HG03139 (cell line): Measurements from ENCODE around the gene C16orf87.

Experiments used
- ATAC-seq: cut with Tn5 transposase; IDR thresholded peaks from one replicate; pipeline ENCODE4 v1.9.1; 2021; ENCODE audit not compliant: unreplicated experiment

C16orf87 gene

DNA sequence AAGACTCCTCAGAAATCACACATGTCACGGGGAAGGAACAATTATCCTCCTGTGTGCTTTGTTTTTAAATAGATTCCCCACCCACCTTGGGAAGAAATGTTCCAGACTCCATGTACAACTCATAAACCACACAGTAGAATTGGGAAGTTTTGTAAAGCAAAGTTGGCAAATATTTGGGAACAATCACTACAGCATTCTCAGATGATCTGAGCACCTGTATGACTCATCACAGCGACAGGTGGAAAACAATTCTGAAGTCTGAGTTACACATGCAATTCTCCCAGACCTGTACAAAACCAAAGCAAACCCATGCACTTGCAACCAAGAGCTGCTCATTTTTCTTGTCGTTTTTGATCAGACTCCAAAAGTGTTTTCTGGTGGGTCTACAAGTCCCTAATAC lies 68.4 kb downstream of the C16orf87 start:
- no peak for ATAC-seq

DNA sequence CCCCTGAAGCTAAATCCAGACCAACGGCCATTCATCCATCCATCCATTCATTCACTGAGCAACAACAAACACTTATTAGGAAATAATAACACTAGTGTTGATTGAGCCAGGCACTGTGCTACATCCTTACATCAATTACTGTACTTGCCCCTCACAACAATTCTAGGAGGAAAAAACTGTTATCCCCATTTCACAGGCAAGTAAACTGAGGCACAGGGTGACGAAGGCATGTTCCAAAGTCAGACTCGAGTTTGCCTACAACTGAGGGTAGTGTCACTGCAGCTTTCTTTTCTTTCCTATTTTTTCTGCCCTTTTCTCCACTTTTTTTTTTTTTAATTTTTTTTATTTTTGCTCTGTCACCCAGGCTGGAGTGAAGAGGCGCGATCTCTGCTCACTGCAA lies 71.7 kb downstream of the C16orf87 start:
- ATAC-seq, result no peak

DNA sequence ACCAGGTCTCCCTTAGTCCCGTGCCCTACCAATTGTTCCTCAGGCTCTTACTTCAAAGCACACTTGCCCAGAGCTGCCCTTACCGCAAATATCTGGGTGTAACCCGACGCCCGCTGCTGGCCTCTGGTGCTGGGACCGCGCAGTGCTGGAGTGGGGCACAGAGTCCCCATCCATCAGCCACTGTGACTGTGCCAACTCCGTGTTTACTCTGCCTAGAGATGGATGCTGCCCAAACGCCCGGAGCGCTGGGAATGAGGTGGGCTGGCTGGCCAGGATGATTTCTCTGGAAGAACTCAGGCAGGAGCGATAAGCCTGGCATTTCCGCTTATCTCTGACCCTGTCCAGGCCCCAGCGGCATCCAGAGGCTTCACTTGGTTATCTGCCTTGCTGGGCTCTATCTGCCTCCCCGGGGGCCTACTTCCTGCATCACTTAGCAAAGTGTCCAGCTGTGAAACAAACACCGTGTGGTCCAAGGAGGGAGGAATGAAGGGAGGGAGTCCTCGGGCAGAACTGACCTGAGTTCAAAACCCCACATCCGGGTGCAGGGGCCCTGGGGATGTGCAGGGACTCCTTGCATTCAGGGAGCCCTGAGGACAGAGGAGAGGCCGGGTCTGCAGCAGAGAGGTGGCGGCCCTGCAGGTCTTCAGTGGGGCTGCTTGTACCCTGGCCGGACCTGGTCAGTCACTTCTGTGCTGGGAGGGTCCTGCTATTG lies 73.5 kb downstream of the C16orf87 start:
- ATAC-seq, result no peak

DNA sequence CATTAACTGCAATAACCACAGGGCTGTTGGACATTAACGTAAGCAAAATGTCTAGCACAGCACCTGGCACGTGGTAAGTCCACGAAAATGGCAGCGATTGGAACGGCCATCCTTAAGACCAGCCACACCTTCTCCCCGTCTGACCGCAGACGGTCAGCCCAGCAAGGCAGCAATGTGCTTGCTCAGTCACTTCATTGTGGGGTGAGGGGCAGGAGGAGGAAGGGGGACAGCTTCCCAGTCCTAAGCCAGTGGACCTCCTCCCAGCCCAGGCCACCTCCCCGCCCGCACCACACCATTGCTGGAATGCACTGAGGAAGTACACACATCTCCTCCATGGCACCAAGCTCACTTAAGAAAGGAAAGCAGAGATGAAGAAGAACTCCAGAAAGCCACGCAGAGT lies 74.2 kb downstream of the C16orf87 start:
- ATAC-seq, result no peak

DNA sequence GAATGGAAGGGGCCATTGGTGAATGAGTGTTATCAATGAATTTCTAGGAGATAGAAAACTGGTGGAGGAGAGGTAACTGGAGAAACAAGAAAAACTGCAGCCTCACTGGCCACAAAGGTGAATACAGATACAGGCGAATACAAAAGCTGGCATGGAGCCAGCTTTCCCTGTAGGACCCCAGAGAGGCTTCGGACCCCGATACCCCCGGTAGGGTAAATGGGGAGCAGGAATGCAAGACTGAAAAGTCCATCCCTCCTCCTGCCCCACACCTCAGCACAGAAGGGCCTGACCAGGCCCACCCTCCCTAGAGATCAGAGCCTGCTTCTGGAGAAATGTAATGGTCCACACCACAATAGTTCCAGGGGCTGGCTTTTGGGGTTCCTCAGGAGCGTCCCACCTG lies 78.0 kb downstream of the C16orf87 start:
- no peak for ATAC-seq

DNA sequence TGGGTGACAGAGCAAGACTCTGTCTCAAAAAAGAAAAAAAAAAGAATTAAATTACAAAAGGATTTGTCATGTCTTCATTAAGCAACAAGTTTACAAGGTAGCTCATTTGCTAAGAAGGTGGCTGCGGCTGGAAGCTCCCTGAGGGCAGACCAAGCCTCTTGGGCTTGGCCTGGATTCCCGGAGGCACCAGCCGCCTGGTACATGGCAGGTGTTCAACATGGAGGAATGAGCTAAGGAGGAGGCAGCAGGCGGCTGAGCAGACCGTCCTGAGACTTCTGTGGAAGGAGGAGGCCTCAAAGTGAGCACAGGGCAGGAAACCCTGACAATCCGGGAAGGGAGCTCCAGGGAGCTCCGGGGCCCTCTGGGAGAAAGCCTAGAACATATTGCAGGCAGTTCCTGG lies 79.6 kb downstream of the C16orf87 start:
- no peak for ATAC-seq

DNA sequence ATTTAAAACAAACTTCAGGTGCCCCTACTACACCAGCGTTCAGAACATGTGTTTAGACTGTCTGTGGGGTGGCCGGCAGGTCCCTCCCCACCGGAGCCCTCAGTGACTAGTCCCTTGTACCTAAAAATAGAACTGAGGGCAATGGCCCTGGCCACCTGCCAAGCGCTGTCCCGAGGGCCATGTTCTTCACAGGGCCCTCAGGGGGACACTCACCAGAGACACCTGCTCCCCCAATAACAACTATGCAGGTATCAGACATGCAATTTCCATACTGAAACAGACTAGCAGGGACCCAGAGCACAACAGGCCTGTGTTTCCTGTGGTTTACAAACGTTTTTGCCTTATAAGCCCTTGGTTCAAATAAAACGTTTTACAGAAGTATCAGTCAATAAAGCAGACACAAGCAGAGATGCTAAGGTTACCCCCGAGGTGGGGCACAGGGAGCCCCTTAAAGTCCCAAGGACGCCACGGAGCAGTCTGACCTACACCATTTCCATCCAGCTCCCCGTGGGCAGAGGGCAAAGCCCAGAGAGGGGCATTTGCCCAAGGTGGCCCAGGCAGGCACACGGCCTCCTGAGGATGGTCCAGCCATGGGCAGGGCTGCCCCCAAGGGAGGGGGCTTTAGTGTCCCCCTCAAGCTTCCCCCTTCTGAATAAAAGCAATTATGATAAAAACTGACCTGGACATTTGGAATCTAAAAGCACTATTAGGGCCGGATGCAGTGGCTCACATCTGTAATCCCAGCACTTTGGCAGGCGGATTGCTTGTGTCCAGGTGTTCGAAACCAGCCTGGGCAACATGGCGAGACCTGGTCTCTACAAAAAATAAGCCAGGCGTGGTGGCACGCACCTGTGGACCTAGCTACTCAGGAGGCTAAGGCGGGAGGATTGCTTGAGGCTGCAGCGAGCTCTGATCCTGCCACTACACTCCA lies 81.9 kb downstream of the C16orf87 start:
- ATAC-seq, result no peak

DNA sequence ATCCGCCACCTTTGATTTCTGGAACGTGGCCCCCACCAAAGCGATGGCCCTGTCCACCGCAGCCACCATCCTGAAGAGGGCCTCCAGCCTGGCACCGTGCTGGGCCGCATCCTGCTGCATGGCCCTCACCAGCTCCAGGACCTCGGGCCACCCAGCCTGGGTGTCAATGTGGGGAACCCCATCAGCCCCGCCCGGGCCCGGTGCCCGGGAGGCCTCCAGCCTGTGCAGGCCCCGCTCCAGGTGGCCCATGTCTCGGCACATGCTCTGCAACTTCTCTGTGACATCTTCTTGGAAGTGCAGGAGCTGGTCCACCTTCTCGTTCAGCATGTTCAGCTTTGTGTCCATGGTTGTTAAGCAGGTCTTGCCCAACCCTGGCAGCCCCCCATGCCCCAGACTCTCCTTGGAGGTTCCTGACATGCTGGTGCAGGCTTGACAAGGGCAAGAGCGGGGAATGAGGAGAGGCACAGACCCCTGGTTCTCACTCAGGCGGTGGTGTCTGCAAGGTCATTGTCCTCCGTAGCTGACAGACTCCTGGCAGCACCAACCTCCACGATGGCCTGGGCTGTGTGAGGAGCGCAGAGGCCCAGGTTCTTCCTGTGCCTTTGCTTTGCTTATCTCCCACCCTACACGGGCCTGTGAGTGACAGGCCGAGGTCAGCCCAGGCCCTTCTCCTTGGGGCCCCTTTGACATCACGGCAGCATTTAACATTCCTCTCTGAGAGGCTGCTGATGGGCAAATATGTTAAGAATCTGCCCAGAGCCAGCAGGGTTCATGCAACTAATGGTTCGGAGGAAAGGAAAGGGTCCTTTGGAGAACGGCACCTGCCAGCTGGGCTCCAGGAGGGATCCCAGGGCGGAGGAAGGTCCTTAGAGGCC lies 83.0 kb downstream of the C16orf87 start, which contains the start of gene MYLK3:
Gene MYLK3, minus strand, starts transcription at position 568 of the 875 bp plus-strand sequence. Its CDS starts 151 bp downstream, at position 417.
- ATAC-seq, result no peak

DNA sequence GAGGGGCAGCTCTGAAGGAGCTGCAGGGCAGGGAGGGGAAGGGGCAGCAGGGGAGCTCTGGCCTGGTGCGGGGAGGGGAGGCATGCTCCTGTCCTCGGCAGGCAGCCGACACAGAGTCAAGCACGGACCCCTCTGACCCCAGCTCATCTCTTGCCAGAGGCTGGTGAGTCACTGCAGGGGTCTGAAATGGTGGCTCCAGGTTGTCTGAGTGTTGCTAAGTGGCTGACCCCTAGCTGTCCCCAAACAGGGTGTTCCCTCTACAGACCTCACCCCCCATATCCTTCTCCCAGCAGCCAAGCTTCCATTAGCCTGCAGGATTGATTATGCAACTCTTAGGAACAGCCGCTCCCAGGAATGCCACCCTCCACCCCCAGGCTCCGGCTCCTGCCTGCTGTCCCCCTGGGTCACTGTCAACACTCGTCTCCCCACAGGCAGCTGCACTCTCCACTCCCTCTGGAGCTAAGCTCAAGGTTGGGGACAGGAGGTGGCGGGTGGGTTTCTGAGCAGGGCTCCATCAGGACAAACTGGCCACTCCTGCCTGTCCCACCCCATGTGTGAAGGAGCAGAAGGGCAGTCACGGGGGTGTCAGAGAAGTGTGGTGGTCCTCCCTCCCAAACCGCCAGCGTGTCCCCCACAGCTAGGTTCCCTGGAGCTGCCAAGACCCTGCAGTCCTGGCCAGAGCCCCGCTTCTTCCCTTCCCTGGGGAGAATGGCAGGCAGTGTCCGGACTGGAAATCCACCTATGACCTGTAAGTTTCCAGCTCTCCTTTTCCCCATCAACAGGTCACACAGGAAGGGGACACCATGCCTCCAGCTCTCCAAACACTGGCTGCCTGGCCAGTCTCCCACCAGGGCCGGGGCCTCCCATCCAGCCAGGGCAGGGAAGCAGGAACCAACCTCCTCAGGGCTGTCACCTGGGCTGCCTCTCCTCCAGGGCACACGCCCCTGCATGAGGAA lies 83.9 kb downstream of the C16orf87 start:
- ATAC-seq, result no peak
